Measurements from ENCODE around the gene COPE.

DNA sequence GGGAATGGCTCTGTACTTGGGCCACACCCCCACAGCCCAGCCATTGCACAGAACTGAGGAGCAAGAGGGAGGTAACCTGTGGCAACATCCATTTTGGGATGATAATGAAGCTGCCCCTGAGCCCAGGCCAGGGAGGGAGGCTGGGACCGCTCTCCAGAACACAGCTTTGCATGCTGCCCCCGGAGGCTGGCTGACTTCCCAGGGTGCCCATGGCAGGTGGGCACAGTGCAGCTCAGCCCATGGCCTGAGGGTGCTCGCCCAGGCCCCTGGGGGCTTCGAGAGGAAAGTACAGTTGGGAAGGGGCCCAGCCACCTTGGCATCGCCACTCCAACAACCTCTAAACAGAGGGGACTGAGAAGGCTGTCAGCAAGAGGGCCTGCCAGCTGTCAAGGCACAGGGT is 5.7 kb downstream of the COPE start:
- TF ChIP-seq POLR2A (IDR thresholded peaks at IDR 0.05) (no peak), EP300 (IDR thresholded peaks at IDR 0.05) (no peak)
- TF ChIP-seq, protein P1, sequence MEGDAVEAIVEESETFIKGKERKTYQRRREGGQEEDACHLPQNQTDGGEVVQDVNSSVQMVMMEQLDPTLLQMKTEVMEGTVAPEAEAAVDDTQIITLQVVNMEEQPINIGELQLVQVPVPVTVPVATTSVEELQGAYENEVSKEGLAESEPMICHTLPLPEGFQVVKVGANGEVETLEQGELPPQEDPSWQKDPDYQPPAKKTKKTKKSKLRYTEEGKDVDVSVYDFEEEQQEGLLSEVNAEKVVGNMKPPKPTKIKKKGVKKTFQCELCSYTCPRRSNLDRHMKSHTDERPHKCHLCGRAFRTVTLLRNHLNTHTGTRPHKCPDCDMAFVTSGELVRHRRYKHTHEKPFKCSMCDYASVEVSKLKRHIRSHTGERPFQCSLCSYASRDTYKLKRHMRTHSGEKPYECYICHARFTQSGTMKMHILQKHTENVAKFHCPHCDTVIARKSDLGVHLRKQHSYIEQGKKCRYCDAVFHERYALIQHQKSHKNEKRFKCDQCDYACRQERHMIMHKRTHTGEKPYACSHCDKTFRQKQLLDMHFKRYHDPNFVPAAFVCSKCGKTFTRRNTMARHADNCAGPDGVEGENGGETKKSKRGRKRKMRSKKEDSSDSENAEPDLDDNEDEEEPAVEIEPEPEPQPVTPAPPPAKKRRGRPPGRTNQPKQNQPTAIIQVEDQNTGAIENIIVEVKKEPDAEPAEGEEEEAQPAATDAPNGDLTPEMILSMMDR (IDR thresholded peaks at IDR 0.05) = no peak

All from gastroesophageal sphincter (tissue), 3 donors.